Trophoblast cell (in vitro differentiated cells and primary cell): Measurements from ENCODE around the gene NECTIN2.
"Not testable (repeated sequence)": the region's sequence is repeated elsewhere in the genome, so short reads cannot be mapped to it uniquely, and the experiment has no call there.

ENCODE experiments used
- DNase-seq, 2 donors: peaks; one replicate each; pipeline ENCODE4 v3.0.0-alpha.2; 2016
- H2AFZ ChIP-seq: 2 replicates; pipeline ENCODE4 v1.6.1; 2013; ENCODE audit warnings: low read length, moderate library complexity, mild to moderate bottlenecking; ENCODE audit not compliant: insufficient read depth, poor library complexity
- H2AK5ac ChIP-seq: 2 replicates; pipeline ENCODE4 v1.6.1; 2013; ENCODE audit warnings: mild to moderate bottlenecking, low read length
- H2BK120ac ChIP-seq: 2 replicates; pipeline ENCODE4 v1.6.1; 2013; ENCODE audit warnings: low read length, mild to moderate bottlenecking, moderate library complexity; ENCODE audit not compliant: insufficient read depth, poor library complexity
- H2BK12ac ChIP-seq: 2 replicates; pipeline ENCODE4 v1.6.1; 2013; ENCODE audit warnings: mild to moderate bottlenecking, low read length, moderate library complexity
- H2BK5ac ChIP-seq: 2 replicates; pipeline ENCODE4 v1.6.1; 2013; ENCODE audit warnings: low read length, low read depth, moderate library complexity, mild to moderate bottlenecking; ENCODE audit not compliant: poor library complexity
- H3K14ac ChIP-seq: 2 replicates; pipeline ENCODE4 v1.6.1; 2013; ENCODE audit warnings: mild to moderate bottlenecking, low read length
- H3K18ac ChIP-seq: 2 replicates; pipeline ENCODE4 v1.6.1; 2013; ENCODE audit warnings: mild to moderate bottlenecking, low read length
- H3K23ac ChIP-seq: 2 replicates; pipeline ENCODE4 v1.6.1; 2013; ENCODE audit warnings: low read length
- H3K27ac ChIP-seq: 2 replicates; pipeline ENCODE4 v1.5.1; 2013; ENCODE audit warnings: low read depth, mild to moderate bottlenecking, inconsistent platforms, low read length, moderate library complexity
- H3K27me3 ChIP-seq: 2 replicates; pipeline ENCODE4 v1.6.1; 2013; ENCODE audit warnings: inconsistent platforms, mild to moderate bottlenecking, low read length, moderate library complexity; ENCODE audit not compliant: insufficient read depth
- H3K36me3 ChIP-seq, 2 experiments: 1 replicate in 1 of 2; 2 replicates in 1 of 2; pipeline ENCODE4 v1.6.1; 2013; ENCODE audit warnings: low read length in 2 of 2, mild to moderate bottlenecking in 2 of 2, moderate library complexity in 1 of 2; ENCODE audit not compliant: insufficient read depth in 2 of 2, control insufficient read depth in 1 of 2
- H3K4ac ChIP-seq: 2 replicates; pipeline ENCODE4 v1.6.1; 2013; ENCODE audit warnings: low read depth, mild to moderate bottlenecking, low read length, moderate library complexity
- H3K4me1 ChIP-seq, 2 experiments: 1 replicate in 1 of 2; 2 replicates in 1 of 2; pipeline ENCODE4 v1.6.1; 2013; ENCODE audit warnings: low read length in 2 of 2, mild to moderate bottlenecking in 2 of 2, moderate library complexity in 1 of 2; ENCODE audit not compliant: insufficient read depth in 2 of 2, control insufficient read depth in 1 of 2
- H3K4me2 ChIP-seq: 2 replicates; pipeline ENCODE4 v1.6.1; 2013; ENCODE audit warnings: inconsistent platforms, mild to moderate bottlenecking, low read length, moderate library complexity
- H3K4me3 ChIP-seq: 2 replicates; pipeline ENCODE4 v1.5.1; 2013; ENCODE audit warnings: mild to moderate bottlenecking, low read depth, low read length, inconsistent platforms
- H3K79me1 ChIP-seq: one replicate; pipeline ENCODE4 v1.6.1; 2013; ENCODE audit warnings: low read length
- H3K79me2 ChIP-seq: 2 replicates; pipeline ENCODE4 v1.6.1; 2013; ENCODE audit warnings: low read length, mild to moderate bottlenecking; ENCODE audit not compliant: control insufficient read depth, insufficient read depth, poor library complexity
- H3K9ac ChIP-seq: 2 replicates; pipeline ENCODE4 v1.6.1; 2013; ENCODE audit warnings: mild to moderate bottlenecking, low read length
- H3K9me3 ChIP-seq: 2 replicates; pipeline ENCODE4 v1.6.1; 2013; ENCODE audit warnings: low read depth, mild to moderate bottlenecking, control low read depth, inconsistent platforms, low read length; ENCODE audit not compliant: insufficient read depth
- H4K12ac ChIP-seq: 2 replicates; pipeline ENCODE4 v1.6.1; 2013; ENCODE audit warnings: low read depth, mild to moderate bottlenecking, low read length, moderate library complexity
- H4K8ac ChIP-seq: 2 replicates; pipeline ENCODE4 v1.6.1; 2013; ENCODE audit warnings: low read depth, mild to moderate bottlenecking, low read length, moderate library complexity
- H4K91ac ChIP-seq: one replicate; pipeline ENCODE4 v1.6.1; 2013; ENCODE audit warnings: low read depth, mild to moderate bottlenecking, low read length, moderate library complexity
- WGBS: extraction: QIAGEN DNeasy Blood & Tissue Kit; methylation state at CpG from one replicate; pipeline ENCODE4 v1.1.7; 2013; ENCODE audit warnings: missing lambda C conversion rate; ENCODE audit not compliant: insufficient read length, insufficient coverage; ENCODE audit errors: extremely low coverage; 5-methylcytosine and 5-hydroxymethylcytosine counted together

Gene NECTIN2

DNA sequence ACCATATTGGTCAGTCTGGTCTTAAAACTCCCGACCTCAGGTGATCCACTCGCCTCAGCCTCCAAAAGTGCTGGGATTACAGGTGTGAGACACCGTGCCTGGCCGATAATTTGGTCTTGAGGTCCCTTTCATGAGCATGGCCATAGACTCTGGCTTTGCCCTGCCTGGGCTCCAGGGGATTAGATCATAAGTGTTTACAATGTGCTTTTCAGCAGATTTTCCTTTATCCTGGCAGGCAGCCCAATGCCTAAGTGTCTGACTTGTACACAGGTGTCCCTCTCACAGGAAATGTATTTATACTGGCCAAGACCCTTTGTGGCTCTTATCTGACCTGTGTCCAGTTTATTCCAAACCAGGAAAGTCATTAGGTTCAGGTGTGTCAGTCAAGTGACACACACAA, 21.3 kb upstream of the NECTIN2 start:
- H3K18ac ChIP-seq = no peak overlapping the region
- no peaks in the 10 kb centered on the region for H3K79me1 ChIP-seq
- no peak overlapping the region for H3K4ac ChIP-seq
- no peak overlapping the region for H2BK12ac ChIP-seq
- H2BK5ac ChIP-seq = no peak overlapping the region
- no peak overlapping the region for H3K23ac ChIP-seq
- H3K4me1 ChIP-seq = no peaks in the 10 kb centered on the region
- H4K8ac ChIP-seq = no peak overlapping the region
- no peaks in the 10 kb centered on the region for H3K79me2 ChIP-seq
- no peak overlapping the region for H3K27ac ChIP-seq
- H3K4me3 ChIP-seq = no peak overlapping the region
- no peak overlapping the region for H2AFZ ChIP-seq
- no peaks in the 10 kb centered on the region for H3K27me3 ChIP-seq
- no peak overlapping the region for H2AK5ac ChIP-seq
- DNase-seq = no peak
- H4K91ac ChIP-seq = no peak overlapping the region
- H3K14ac ChIP-seq = no peak overlapping the region
- no peak overlapping the region for H3K4me2 ChIP-seq
- no peaks in the 10 kb centered on the region for H3K9me3 ChIP-seq
- no peak overlapping the region for H2BK120ac ChIP-seq
- H4K12ac ChIP-seq = no peak overlapping the region
- no peak overlapping the region for H3K9ac ChIP-seq
- no CpG with 5 or more reads among the region's 4 CpGs for WGBS
- no peaks in the 10 kb centered on the region for H3K36me3 ChIP-seq

GRCh38 chr19:44832875-44833274, 13.2 kb upstream of the NECTIN2 start:
- not testable (repeated sequence) for H2BK120ac ChIP-seq, H2AFZ ChIP-seq

DNA sequence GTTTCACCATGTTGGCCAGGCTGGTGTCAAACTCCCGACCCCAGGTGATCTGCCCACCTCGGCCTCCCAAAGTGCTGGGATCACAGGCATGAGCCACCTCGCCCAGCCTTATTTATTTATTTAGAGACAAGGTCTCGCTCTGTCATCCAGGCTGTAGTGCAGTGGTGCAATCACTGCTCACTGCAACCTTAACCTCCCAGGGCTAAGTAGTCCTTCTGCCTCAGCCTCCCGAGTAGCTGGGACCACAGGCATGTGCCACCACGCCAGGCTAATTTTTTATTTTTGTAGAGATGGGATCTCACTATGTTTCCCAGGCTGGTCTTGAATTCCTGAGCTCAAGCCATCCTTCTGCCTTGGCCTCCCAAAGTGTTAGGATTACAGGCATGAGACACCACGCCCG, 11.7 kb upstream of the NECTIN2 start:
- not testable (repeated sequence) for H3K9me3 ChIP-seq, H3K27ac ChIP-seq, H3K36me3 ChIP-seq, H2AFZ ChIP-seq, H3K23ac ChIP-seq, H3K79me1 ChIP-seq, DNase-seq, H2BK12ac ChIP-seq, H4K8ac ChIP-seq, H4K12ac ChIP-seq, H3K9ac ChIP-seq, H2AK5ac ChIP-seq, H3K79me2 ChIP-seq, H3K14ac ChIP-seq, H2BK120ac ChIP-seq, H3K4me2 ChIP-seq, H3K4ac ChIP-seq, H3K4me1 ChIP-seq, H2BK5ac ChIP-seq, H3K4me3 ChIP-seq, H3K27me3 ChIP-seq, H3K18ac ChIP-seq, H4K91ac ChIP-seq
- no CpG with 5 or more reads among the region's 8 CpGs for whole genome bisulfite sequencing

More at GRCh38 chr19:44832875-44833274, 13.2 kb upstream of the NECTIN2 start:
- H3K4me2 ChIP-seq, H3K79me2 ChIP-seq, H2BK12ac ChIP-seq, H3K79me1 ChIP-seq, H4K12ac ChIP-seq, H4K8ac ChIP-seq, H3K4me3 ChIP-seq, H3K36me3 ChIP-seq, H2AK5ac ChIP-seq, H3K9ac ChIP-seq, H3K27ac ChIP-seq, H2BK5ac ChIP-seq, DNase-seq, H3K23ac ChIP-seq, H3K9me3 ChIP-seq, H3K27me3 ChIP-seq, H3K18ac ChIP-seq, H4K91ac ChIP-seq, H3K4me1 ChIP-seq, H3K4ac ChIP-seq, H3K14ac ChIP-seq: not testable (repeated sequence)
- no CpG with 5 or more reads among the region's 6 CpGs for WGBS

DNA sequence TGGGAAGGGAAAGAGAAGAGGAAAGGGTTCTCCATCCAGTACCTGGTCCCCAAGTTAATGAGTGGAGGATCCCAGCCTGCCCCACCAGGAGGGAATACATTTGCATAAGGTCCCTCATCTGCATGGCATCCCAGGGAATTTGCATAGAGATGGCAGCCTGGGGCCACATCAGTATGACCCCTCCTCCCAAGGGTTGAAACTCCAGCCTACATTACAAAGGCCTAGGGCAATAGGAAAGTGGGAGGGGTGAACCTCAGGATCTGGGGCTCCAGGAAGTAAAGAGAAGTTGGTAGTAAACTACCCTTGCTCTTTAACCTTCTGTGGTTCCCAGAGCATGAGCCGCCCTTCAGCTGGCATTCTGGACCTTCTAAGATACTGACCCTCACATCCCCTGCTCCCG, 6.8 kb upstream of the NECTIN2 start:
- no peak overlapping the region for H3K4me2 ChIP-seq
- H3K4me1 ChIP-seq = peaks cover 0 to under 1% of the 10 kb centered on the region in 2 experiments
- no peak overlapping the region for H4K12ac ChIP-seq
- no peak overlapping the region for H2BK120ac ChIP-seq
- H3K18ac ChIP-seq = no peak overlapping the region
- H3K27me3 ChIP-seq = no peaks in the 10 kb centered on the region
- H4K91ac ChIP-seq = no peak overlapping the region
- H3K4me3 ChIP-seq = no peak overlapping the region
- no peak overlapping the region for H3K4ac ChIP-seq
- no peak overlapping the region for H2BK12ac ChIP-seq
- no peak overlapping the region for H3K14ac ChIP-seq
- no peaks in the 10 kb centered on the region for H3K79me2 ChIP-seq
- H2AFZ ChIP-seq = no peak overlapping the region
- H3K9ac ChIP-seq = no peak overlapping the region
- no peaks in the 10 kb centered on the region for H3K79me1 ChIP-seq
- no peaks in the 10 kb centered on the region for H3K36me3 ChIP-seq
- no peak overlapping the region for H4K8ac ChIP-seq
- no peak overlapping the region for H3K23ac ChIP-seq
- H2BK5ac ChIP-seq = no peak overlapping the region
- no peak overlapping the region for H2AK5ac ChIP-seq
- DNase-seq = no peak
- no peaks in the 10 kb centered on the region for H3K9me3 ChIP-seq
- no CpG with 5 or more reads among the region's 2 CpGs for WGBS
- H3K27ac ChIP-seq = no peak overlapping the region
